LoVo (cell line): ENCODE results near the gene UNC13C.

Source experiments
- DNase-seq: peaks from one replicate; pipeline ENCODE4 v3.0.0-alpha.2; 2016; ENCODE audit warnings: low spot score

Gene UNC13C

DNA sequence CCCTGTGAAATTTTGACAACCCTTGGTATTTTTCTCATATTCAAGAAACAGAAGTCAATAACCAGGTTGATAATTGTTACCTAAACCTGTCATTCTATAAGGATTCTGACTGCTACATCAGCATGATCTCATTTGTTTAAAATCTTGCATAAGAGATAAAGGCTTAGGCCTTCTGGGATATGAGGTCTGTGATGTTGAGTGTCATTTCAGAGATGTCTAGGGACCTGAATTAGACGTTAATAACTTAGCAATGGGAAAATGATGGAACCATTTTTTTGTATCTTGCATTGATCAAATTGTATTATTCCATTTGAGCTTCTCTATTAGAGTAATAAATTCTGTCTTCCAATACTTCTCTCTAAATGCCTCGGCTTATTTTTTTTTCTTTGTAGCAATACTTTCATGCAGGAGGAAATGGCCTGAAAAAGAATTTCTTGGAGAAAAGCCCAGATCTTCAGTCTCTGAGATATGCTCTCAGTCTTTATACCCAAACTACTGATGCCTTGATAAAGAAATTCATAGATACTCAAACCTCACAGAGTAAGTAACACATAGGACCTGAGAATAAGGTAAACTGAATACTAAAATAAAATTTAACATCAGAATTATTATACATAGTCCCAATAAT, 589.3 kb downstream of the UNC13C start:
- DNase-seq = no peak

DNA sequence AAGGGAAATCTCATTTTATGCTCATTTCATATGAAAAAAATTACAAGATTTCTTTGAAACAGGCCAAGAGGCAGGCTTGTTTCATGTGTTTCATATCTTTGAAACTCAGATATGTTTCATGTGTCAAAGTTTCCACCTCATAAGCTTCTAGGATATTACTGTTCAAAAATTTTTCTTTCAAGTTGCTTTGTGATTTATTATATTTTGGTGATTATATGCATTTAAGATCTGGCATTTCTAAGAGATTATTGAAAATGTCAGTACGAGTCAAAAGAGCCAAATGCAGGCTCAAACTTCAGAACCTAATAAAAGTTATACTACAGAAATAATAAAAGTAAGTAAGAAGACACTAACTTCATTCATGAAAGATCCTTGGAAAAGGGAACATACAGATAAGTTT, 590.1 kb downstream of the UNC13C start:
- no peak for DNase-seq

DNA sequence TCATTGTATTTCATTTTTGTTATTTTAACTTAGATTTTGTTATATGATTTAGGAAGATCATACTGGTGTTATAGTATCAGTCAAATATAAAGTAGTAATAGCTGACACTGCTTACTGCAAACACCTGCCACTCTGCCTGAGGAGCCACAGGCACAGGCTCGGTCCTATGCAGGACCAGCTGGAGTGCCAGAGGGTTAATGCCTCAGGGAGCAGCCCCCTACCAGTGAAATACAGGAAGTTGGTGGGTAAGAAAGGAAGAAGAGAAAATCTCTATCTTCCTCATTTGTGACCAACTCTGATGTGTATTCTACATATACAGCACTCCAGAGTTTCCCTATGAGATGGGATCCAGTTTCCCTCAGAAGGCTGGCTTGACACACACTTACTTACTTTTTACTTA, 593.3 kb downstream of the UNC13C start:
- DNase-seq = no peak

- DNase-seq = no peak
Measured at GRCh38 chr15:54575586-54575985, 597.3 kb downstream of the UNC13C start.

- DNase-seq = no peak
Measured at GRCh38 chr15:54576298-54576935, 598.2 kb downstream of the UNC13C start.

- DNase-seq = no peak
Measured at GRCh38 chr15:54577476-54578250, 599.4 kb downstream of the UNC13C start.

DNA sequence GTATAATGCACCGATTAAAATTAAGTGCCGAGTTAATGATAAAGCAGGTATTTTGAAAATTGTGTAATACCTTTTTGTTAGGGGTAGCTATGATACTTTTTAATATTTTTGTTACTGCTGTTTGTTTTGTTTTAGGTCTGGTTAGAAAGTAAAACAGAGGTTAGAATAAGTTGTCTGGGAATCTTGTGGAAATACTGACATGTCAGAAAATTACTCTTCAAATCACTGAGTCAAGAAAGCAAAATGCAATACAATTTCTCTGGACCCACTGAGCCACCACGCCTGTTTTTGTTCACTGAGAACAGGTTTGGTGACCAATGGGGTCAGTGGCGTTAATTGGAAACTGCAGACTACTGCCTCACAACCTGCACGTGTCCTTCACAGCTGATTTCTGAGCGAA, 601.6 kb downstream of the UNC13C start:
- DNase-seq = no peak

- DNase-seq = no peak
Measured at GRCh38 chr15:54580643-54581042, 602.4 kb downstream of the UNC13C start.

DNA sequence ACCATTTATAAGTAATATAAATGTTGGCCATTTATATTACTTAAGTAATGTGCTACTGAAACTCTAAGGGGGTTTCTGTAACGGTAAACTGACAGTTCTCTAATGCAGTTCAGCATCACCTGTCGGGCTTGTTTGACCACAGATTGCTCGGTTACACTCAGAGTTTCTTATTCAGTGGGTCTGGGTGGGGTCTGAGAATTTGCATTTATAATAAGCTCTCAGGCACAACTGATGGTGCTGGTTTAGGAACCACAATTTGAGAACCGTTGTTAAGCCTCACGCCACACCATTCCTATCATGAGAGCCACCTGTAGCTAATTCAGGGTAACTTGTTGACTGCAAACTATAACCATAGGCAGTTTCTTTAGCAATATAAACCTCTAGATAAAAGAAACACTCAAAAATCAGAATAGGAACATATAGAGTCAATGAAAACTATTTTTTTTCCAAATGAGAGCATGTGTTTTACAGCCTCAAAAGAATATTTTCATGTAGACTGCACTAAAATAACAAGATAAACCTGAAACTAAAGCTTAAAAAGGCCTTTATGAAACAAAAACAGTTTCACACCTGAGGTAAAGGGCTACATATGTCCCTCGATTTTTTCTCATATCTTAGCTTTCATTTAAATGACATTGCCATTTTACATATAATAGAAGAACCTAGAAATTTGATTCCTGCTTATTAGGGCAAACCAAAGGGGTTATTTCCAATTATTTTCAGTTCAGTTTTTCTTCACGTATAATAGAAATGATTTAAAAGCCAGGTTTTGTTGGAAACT, 604.8 kb downstream of the UNC13C start:
- DNase-seq = no peak

- DNase-seq = no peak
Measured at GRCh38 chr15:54585063-54585462, 606.8 kb downstream of the UNC13C start.

DNA sequence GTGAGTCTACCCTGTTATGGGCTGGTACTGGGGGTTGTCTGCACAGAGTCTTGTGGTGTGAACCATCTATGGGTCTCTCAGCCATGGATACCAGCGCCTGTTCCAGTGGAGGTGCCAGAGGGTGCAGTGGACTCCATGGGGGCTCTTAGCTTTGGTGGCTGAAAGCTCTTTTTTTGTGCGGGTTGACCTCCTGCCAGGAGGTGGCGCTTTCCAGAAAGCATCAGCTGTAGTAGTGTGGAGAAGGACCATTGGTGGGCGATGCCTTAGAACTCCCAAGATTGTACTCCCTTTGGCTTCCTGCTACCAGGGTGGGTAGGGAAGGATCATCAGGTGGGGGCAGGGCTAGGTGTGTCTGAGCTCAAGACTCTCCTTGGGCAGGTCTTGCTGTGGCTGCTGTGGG, 615.9 kb downstream of the UNC13C start:
- DNase-seq = no peak

GRCh38 chr15:54599386-54599785, 621.1 kb downstream of the UNC13C start:
- no peak for DNase-seq

- no peak for DNase-seq
Measured at GRCh38 chr15:54605043-54605442, 626.8 kb downstream of the UNC13C start.

GRCh38 chr15:54605556-54605955, 627.3 kb downstream of the UNC13C start:
- no peak for DNase-seq

DNA sequence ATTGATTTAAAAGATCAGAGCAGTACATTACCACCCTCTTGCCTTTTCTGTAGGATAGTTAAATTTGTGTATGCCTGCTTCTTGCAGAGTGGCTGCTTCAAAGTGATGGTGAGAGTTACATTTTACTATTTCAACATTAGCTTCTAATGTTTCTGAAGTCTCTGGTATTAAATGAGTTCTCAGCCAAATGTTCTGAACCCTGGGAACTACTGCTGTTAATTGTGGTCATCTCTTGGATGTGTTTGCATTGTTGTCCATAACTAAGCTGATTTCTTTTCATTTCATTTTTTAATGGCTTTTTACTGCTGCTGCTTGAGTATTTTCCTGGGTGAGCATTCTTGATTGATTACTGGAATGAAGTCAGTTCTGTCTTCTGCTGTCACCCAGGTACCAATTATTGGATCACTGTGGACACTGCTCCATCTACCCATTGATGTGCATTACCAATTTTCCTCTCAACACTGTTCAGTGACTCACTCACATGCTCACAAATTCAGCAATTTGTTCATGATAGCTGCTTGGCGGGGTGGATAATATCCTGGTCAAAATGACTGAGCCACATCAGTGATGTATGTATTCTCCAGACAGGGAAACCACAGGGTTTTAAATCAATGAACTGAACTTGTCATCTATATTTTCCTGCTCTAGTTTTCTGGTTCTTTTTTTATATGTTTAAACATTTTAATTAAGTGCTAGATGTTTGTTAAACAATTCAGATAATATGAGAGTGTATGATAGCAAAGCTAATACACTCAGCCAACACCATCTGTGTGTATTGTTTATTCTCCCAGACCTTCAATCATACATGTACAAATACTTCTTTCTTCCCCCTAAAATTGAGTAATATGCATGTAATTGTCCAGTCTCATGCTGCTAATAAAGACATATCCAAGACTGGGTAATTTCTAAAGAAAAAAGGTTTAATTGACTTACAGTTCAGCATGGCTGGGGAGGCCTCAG, 630.9 kb downstream of the UNC13C start:
- no peak for DNase-seq

- no peak for DNase-seq
Measured at GRCh38 chr15:54618120-54618519, 639.9 kb downstream of the UNC13C start.

DNA sequence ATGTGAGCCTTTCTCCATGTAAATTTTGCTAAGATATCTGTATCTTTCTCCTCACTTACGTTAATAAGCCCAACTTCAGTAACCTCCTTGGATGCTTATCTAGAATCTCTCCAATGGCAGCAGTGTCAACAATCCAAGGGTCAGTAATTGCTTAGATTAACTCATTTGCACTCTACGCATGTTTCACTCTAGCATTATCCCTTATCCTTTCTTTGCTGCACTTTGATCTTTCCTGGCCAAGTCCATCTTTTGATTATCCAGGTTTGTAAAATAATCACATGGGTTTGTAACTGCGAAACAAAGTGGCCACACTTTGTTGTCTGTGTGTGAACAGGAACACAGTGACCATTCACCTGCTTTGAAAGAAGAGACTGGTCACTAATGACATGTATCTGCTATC, 640.9 kb downstream of the UNC13C start:
- DNase-seq = no peak

DNA sequence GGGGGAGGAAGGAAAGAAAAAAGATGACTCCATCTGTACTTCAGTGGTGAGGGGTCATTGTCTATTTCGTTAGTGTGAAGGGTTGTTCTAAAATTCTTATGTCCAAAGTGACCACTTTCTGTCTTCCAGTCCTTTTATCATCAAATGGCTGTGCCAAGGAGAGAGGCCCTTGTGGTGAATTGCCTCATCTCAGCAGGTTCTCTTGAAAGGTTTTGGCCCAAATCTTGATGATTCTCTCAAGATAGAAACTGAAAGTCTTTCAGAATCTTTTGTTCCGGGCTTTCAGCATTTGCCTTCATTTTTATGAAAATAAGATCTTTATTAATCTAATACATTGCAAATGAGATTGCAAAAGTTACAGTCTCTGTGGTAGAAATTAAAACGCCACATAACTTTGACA, 642.7 kb downstream of the UNC13C start:
- DNase-seq = no peak

- DNase-seq = no peak
Measured at GRCh38 chr15:54636147-54636546, 657.9 kb downstream of the UNC13C start.

DNA sequence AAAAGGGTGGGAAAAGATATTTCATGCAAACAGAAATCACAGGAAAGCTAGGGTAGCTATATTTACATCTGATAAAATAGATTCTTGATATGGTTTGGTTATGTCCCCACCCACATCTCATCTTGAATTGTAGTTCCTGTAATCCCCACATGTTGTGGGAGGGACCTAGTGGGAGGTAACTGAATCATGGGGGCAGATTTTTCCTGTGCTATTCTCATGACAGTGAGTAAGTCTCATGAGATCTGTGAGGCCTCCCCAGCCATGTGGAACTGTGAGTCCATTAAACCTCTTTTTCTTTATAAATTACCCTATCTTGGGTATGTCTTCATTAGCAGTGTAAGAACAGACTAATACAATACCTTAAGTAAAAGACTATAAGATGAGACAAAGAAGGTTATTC, 660.4 kb downstream of the UNC13C start:
- DNase-seq = no peak

DNA sequence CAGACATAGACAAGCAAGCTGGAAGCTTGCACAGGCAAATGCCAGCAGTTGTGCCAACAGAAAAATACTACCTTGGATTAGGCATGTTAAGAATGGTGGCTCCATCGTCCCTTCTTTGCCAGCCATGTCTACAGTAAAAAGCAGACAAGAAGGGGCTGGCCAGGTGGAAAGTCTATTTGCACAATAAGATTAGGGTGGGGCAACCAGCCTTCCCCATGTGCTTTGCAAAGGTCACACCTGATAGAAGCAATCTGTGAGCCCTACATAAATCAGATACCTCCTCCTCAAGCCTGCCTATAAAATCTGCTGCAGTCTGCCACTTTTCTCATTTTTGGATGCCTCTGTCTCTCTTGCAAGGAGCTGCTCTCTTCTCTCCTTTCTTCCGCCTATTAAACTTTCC, 662.6 kb downstream of the UNC13C start:
- no peak for DNase-seq
